Measurements from ENCODE around the gene FBLN1.

The FBLN1 gene

GRCh38 chr22:45549762-45550378 lies 47.2 kb downstream of the FBLN1 start:
- H3K4me3 ChIP-seq (ENCODE audit: low read depth, low read length): no peak overlapping the region
- TF ChIP-seq CTCF (IDR thresholded peaks at IDR 0.05; ENCODE audit: low read depth, low read length): no peak

- no peak for TF ChIP-seq CTCF (IDR thresholded peaks at IDR 0.05; ENCODE audit: low read depth, low read length)
- H3K4me3 ChIP-seq (ENCODE audit: low read depth, low read length): no peak overlapping the region
These were observed 47.7 kb downstream of the FBLN1 start for GRCh38 chr22:45550416-45550815.

GRCh38 chr22:45550891-45551290 lies 48.2 kb downstream of the FBLN1 start:
- no peak overlapping the region for H3K4me3 ChIP-seq (ENCODE audit: low read depth, low read length)
- TF ChIP-seq CTCF (IDR thresholded peaks at IDR 0.05; ENCODE audit: low read depth, low read length): no peak

GRCh38 chr22:45551310-45552016 lies 48.8 kb downstream of the FBLN1 start:
- no peak overlapping the region for H3K4me3 ChIP-seq (ENCODE audit: low read depth, low read length)
- no peak for TF ChIP-seq CTCF (IDR thresholded peaks at IDR 0.05; ENCODE audit: low read depth, low read length)

- H3K4me3 ChIP-seq (ENCODE audit: low read depth, low read length): no peak overlapping the region
- TF ChIP-seq CTCF (IDR thresholded peaks at IDR 0.05; ENCODE audit: low read depth, low read length): no peak
These were observed 49.3 kb downstream of the FBLN1 start for GRCh38 chr22:45552017-45552411.

DNA sequence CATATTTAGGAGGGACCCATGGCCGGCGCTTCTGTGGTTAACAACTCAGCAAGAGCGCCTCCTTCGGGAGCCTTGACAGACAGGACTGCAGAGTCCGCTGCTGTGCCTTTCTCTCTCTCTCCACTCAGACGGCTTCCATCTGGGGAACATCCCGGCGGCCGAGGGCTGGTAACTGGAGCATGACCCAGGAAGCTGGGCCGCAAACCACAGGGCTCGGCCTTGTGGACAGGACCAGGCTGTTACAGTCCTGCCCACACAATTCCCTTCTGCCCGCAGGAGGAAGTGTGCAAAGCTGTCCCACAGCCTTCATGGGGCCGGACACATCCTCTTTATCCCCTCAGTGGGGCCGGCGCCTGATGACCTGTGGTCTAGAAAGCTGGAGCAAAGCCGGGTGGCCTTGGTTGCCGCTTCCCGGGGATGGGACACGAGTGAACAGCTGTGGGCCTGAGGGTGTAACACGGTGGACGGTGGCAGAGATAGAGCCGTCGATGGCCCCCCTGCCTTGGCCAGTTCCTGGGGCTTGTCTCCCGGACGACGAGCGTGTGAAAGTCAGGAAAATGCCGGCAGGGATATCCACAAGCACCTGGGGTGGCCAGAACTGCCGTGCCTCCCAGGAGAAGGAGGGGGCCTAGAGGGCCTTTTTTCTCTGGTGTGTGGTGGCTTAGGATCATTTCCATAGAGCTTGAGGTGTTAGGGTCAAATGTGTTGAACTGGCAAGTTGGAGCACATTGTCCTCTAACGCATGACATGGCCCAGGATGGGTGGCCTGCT lies 50.1 kb downstream of the FBLN1 start:
- TF ChIP-seq CTCF (IDR thresholded peaks at IDR 0.05; ENCODE audit: low read depth, low read length): peak; percentile 45; the same call in 1 of the 2 replicates
- no peak overlapping the region for H3K4me3 ChIP-seq (ENCODE audit: low read depth, low read length)
